GM12865 (cell line): ENCODE results near the gene RBMS1.

Experiments
- DNase-seq: peaks from one replicate; pipeline ENCODE4 v3.0.0; 2010; ENCODE audit warnings: low read depth
- H3K4me3 ChIP-seq: 2 replicates; pipeline ENCODE4 v1.5.1; 2011; ENCODE audit warnings: mild to moderate bottlenecking, low read depth, low read length, control low read depth
- CTCF ChIP-seq: IDR thresholded peaks from 2 replicates; pipeline ENCODE4 v1.5.1; 2011; ENCODE audit warnings: low read length, control low read depth, low read depth, inconsistent platforms; ENCODE audit not compliant: insufficient read depth; ENCODE audit errors: missing control alignments

Gene RBMS1

GRCh38 chr2:160275656-160276055, 218.0 kb downstream of the RBMS1 start:
- DNase-seq, result no peak
- H3K4me3 ChIP-seq, result no peak overlapping the region
- TF ChIP-seq CTCF, result no peak

GRCh38 chr2:160271171-160272086, 222.2 kb downstream of the RBMS1 start:
- H3K4me3 ChIP-seq, result no peak overlapping the region
- no peak for DNase-seq
- no peak for TF ChIP-seq CTCF

- no peak for DNase-seq
- TF ChIP-seq CTCF, result no peak
- no peak overlapping the region for H3K4me3 ChIP-seq
Observed at GRCh38 chr2:160270571-160271113, 223.0 kb downstream of the RBMS1 start.

GRCh38 chr2:160269803-160270570, 223.6 kb downstream of the RBMS1 start:
- peak; percentile 71 for DNase-seq
- peak; percentile 57 for TF ChIP-seq CTCF
- H3K4me3 ChIP-seq, result peak overlapping the region; percentile 31

- no peak for TF ChIP-seq CTCF
- H3K4me3 ChIP-seq, result no peak overlapping the region
- no peak for DNase-seq
Observed at GRCh38 chr2:160269365-160269764, 224.2 kb downstream of the RBMS1 start.

GRCh38 chr2:160268151-160268781, 225.3 kb downstream of the RBMS1 start:
- TF ChIP-seq CTCF, result no peak
- no peak for DNase-seq
- H3K4me3 ChIP-seq, result no peak overlapping the region
